Prostate gland (tissue), 2 donors: Measurements from ENCODE around the gene TLE6.

Experiments used
- POLR2A ChIP-seq: fragments of 450-650 bp; IDR thresholded peaks from one replicate; pipeline ENCODE4 v1.6.1; 2016; ENCODE audit warnings: antibody characterized with exemption, mild to moderate bottlenecking
- TF ChIP-seq, protein P1 (sequence below), 4 experiments: fragments of 200-600 bp in 2 of 4; fragments of 450-650 bp in 2 of 4; sonication (generic) in 2 of 4; IDR thresholded peaks; 1 replicate in 3 of 4; 2 replicates in 1 of 4; pipeline ENCODE4 v1.5.1; 2016 to 2019; ENCODE audit warnings: antibody characterized with exemption in 4 of 4, mild to moderate bottlenecking in 2 of 4, moderate library complexity in 2 of 4

DNA sequence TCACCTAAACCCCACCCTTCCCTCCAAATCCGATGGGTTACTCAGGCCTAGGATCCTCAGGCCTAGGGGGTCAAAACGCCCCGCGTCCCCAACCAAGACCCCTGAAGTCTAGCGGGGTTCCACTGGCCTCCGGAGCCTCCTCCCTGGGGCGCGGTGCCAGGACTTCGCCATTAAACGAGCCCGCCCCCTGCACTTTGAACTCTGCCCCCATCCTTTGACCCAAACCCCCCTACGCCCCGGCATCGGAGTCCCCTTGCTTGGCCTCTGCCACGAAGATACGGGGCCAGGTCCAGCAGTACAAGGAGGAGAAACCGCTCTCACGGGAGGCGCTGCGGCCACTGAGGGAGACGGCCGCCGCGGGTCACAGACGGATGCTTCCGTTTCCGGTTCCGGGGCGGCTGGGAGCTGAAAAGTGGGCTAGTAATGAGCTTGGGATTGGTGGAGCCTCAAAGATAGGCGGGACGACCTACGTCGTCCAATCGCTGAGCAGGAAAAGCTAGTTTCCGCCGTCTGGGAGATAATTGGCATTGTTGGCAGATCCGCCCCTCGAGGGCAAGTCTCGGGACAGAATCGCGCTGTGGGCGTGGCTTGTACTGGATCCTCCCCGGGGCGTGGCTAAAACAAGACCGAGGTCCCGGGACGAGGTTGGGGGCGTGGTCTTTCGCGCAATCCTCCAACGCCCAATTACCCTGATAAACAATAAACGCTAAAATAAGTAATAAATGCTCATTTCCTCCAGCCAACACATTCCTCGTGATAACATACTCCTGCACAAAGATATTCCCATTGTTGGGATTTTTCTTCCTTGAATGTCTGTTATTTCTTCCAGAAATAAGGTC lies 26.9 kb upstream of the TLE6 start:
- TF ChIP-seq, protein P1, sequence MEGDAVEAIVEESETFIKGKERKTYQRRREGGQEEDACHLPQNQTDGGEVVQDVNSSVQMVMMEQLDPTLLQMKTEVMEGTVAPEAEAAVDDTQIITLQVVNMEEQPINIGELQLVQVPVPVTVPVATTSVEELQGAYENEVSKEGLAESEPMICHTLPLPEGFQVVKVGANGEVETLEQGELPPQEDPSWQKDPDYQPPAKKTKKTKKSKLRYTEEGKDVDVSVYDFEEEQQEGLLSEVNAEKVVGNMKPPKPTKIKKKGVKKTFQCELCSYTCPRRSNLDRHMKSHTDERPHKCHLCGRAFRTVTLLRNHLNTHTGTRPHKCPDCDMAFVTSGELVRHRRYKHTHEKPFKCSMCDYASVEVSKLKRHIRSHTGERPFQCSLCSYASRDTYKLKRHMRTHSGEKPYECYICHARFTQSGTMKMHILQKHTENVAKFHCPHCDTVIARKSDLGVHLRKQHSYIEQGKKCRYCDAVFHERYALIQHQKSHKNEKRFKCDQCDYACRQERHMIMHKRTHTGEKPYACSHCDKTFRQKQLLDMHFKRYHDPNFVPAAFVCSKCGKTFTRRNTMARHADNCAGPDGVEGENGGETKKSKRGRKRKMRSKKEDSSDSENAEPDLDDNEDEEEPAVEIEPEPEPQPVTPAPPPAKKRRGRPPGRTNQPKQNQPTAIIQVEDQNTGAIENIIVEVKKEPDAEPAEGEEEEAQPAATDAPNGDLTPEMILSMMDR (IDR thresholded peaks at IDR 0.05): no peak
- peak; percentile 89 for TF ChIP-seq POLR2A
